ENCODE data around the gene CRYL1.

The CRYL1 gene

GRCh38 chr13:20465218-20465879 is 60.3 kb downstream of the CRYL1 start:
- Mint-ChIP-seq H3K4me3 (no peak overlapping the region), H3K9me3 (no peaks in the 10 kb centered on the region), H3K27ac (no peak overlapping the region), H3K36me3 (peaks cover 4% of the 10 kb centered on the region), H3K27me3 (no peaks in the 10 kb centered on the region), H3K4me1 (peaks cover 15% of the 10 kb centered on the region)
- CTCF ChIA-PET: no interaction called here
- DNase-seq: no peak

- CTCF ChIA-PET: no interaction called here
- Mint-ChIP-seq H3K4me3 (no peak overlapping the region), H3K9me3 (no peaks in the 10 kb centered on the region), H3K4me1 (peaks cover 18% of the 10 kb centered on the region), H3K27me3 (no peaks in the 10 kb centered on the region), H3K27ac (no peak overlapping the region), H3K36me3 (no peaks in the 10 kb centered on the region)
- DNase-seq: no peak
Measured at GRCh38 chr13:20462921-20463320, 62.7 kb downstream of the CRYL1 start.

GRCh38 chr13:20462533-20462915 is 63.1 kb downstream of the CRYL1 start:
- Mint-ChIP-seq H3K27ac (no peak overlapping the region), H3K27me3 (no peaks in the 10 kb centered on the region), H3K4me3 (no peak overlapping the region), H3K36me3 (no peaks in the 10 kb centered on the region), H3K9me3 (no peaks in the 10 kb centered on the region), H3K4me1 (peaks cover 22% of the 10 kb centered on the region)
- DNase-seq: no peak
- CTCF ChIA-PET: no interaction called here

- DNase-seq: no peak
- peaks cover 26% of the 10 kb centered on the region for H3K4me1 Mint-ChIP-seq
- H3K36me3 Mint-ChIP-seq: no peaks in the 10 kb centered on the region
- no peaks in the 10 kb centered on the region for H3K27me3 Mint-ChIP-seq
- H3K4me3 Mint-ChIP-seq: no peak overlapping the region
- H3K27ac Mint-ChIP-seq: no peak overlapping the region
- CTCF ChIA-PET: no interaction called here
- H3K9me3 Mint-ChIP-seq: no peaks in the 10 kb centered on the region
Measured at GRCh38 chr13:20461860-20462532, 63.7 kb downstream of the CRYL1 start.

GRCh38 chr13:20461481-20461859 is 64.2 kb downstream of the CRYL1 start:
- H3K27ac Mint-ChIP-seq: peak overlapping the region; percentile 56
- H3K27me3 Mint-ChIP-seq: no peaks in the 10 kb centered on the region
- no peak overlapping the region for H3K4me3 Mint-ChIP-seq
- H3K36me3 Mint-ChIP-seq: no peaks in the 10 kb centered on the region
- H3K9me3 Mint-ChIP-seq: no peaks in the 10 kb centered on the region
- no peak for DNase-seq
- CTCF ChIA-PET: no interaction called here
- peaks cover 26% of the 10 kb centered on the region for H3K4me1 Mint-ChIP-seq

- Mint-ChIP-seq H3K4me3 (no peak overlapping the region), H3K9me3 (no peaks in the 10 kb centered on the region), H3K36me3 (no peaks in the 10 kb centered on the region), H3K27me3 (no peaks in the 10 kb centered on the region), H3K27ac (no peak overlapping the region), H3K4me1 (peaks cover 26% of the 10 kb centered on the region)
- DNase-seq: no peak
- CTCF ChIA-PET: interaction anchor here (1.1 kb wide), 1 partner anchor 234 kb away, joined by 3 read pairs; no protein-coding TSS in a partner anchor
Measured at GRCh38 chr13:20460761-20461160, 64.9 kb downstream of the CRYL1 start.

GRCh38 chr13:20457670-20458069 is 68.0 kb downstream of the CRYL1 start:
- Mint-ChIP-seq H3K27ac (no peak overlapping the region), H3K4me3 (no peak overlapping the region), H3K9me3 (no peaks in the 10 kb centered on the region), H3K27me3 (no peaks in the 10 kb centered on the region), H3K36me3 (peaks cover 1% of the 10 kb centered on the region), H3K4me1 (peaks cover 23% of the 10 kb centered on the region)
- CTCF ChIA-PET: no interaction called here
- no peak for DNase-seq

- CTCF ChIA-PET: no interaction called here
- Mint-ChIP-seq H3K36me3 (peaks cover 1% of the 10 kb centered on the region), H3K27ac (no peak overlapping the region)
Measured at GRCh38 chr13:20456737-20457136, 68.9 kb downstream of the CRYL1 start.

GRCh38 chr13:20451397-20451796 is 74.3 kb downstream of the CRYL1 start:
- no peak overlapping the region for H3K4me3 Mint-ChIP-seq
- CTCF ChIA-PET: no interaction called here
- H3K9me3 Mint-ChIP-seq: peaks cover 23% of the 10 kb centered on the region
- DNase-seq: no peak
- no peak overlapping the region for H3K27ac Mint-ChIP-seq
- H3K27me3 Mint-ChIP-seq: no peaks in the 10 kb centered on the region
- peaks cover 11% of the 10 kb centered on the region for H3K36me3 Mint-ChIP-seq
- H3K4me1 Mint-ChIP-seq: peaks cover 13% of the 10 kb centered on the region

More at GRCh38 chr13:20456737-20457136, 68.9 kb downstream of the CRYL1 start:
- no peaks in the 10 kb centered on the region for H3K9me3 Mint-ChIP-seq
- H3K4me3 Mint-ChIP-seq: no peak overlapping the region
- no peak for DNase-seq
- no peaks in the 10 kb centered on the region for H3K27me3 Mint-ChIP-seq
- peaks cover 23% of the 10 kb centered on the region for H3K4me1 Mint-ChIP-seq

GRCh38 chr13:20448470-20448869 is 77.2 kb downstream of the CRYL1 start:
- no peak overlapping the region for H3K4me3 Mint-ChIP-seq
- no peak overlapping the region for H3K27ac Mint-ChIP-seq
- H3K9me3 Mint-ChIP-seq: peaks cover 30% of the 10 kb centered on the region
- no peaks in the 10 kb centered on the region for H3K27me3 Mint-ChIP-seq
- CTCF ChIA-PET: no interaction called here
- no peak for DNase-seq
- H3K36me3 Mint-ChIP-seq: peaks cover 14% of the 10 kb centered on the region
- peaks cover 13% of the 10 kb centered on the region for H3K4me1 Mint-ChIP-seq

- Mint-ChIP-seq H3K36me3 (peaks cover 14% of the 10 kb centered on the region), H3K4me1 (peaks cover 14% of the 10 kb centered on the region), H3K27me3 (no peaks in the 10 kb centered on the region), H3K9me3 (peaks cover 30% of the 10 kb centered on the region), H3K4me3 (no peak overlapping the region), H3K27ac (no peak overlapping the region)
- CTCF ChIA-PET: no interaction called here
- DNase-seq: no peak
Measured at GRCh38 chr13:20446900-20447299, 78.8 kb downstream of the CRYL1 start.

GRCh38 chr13:20446405-20446804 is 79.3 kb downstream of the CRYL1 start:
- Mint-ChIP-seq H3K4me3 (no peak overlapping the region), H3K27ac (no peak overlapping the region), H3K4me1 (peaks cover 9% of the 10 kb centered on the region), H3K36me3 (peaks cover 14% of the 10 kb centered on the region), H3K27me3 (no peaks in the 10 kb centered on the region), H3K9me3 (peaks cover 30% of the 10 kb centered on the region)
- DNase-seq: no peak
- CTCF ChIA-PET: no interaction called here

GRCh38 chr13:20442798-20443381 is 82.8 kb downstream of the CRYL1 start:
- H3K27ac Mint-ChIP-seq: peak overlapping the region; percentile 53
- CTCF ChIA-PET: no interaction called here
- no peak for DNase-seq
- peaks cover 15% of the 10 kb centered on the region for H3K9me3 Mint-ChIP-seq
- peaks cover 2% of the 10 kb centered on the region for H3K4me1 Mint-ChIP-seq
- H3K36me3 Mint-ChIP-seq: peaks cover 7% of the 10 kb centered on the region
- H3K4me3 Mint-ChIP-seq: no peak overlapping the region
- H3K27me3 Mint-ChIP-seq: peaks cover 4% of the 10 kb centered on the region

- H3K4me1 Mint-ChIP-seq: peaks cover 2% of the 10 kb centered on the region
- DNase-seq: no peak
- H3K9me3 Mint-ChIP-seq: peaks cover 10% of the 10 kb centered on the region
- H3K27me3 Mint-ChIP-seq: peaks cover 4% of the 10 kb centered on the region
- CTCF ChIA-PET: no interaction called here
- H3K4me3 Mint-ChIP-seq: no peak overlapping the region
- peaks cover 4% of the 10 kb centered on the region for H3K36me3 Mint-ChIP-seq
- peak overlapping the region; percentile 53 for H3K27ac Mint-ChIP-seq
Measured at GRCh38 chr13:20442375-20442774, 83.3 kb downstream of the CRYL1 start.

GRCh38 chr13:20441879-20442278 is 83.8 kb downstream of the CRYL1 start:
- CTCF ChIA-PET: no interaction called here
- Mint-ChIP-seq H3K27me3 (peaks cover 4% of the 10 kb centered on the region), H3K36me3 (peaks cover 4% of the 10 kb centered on the region), H3K4me3 (no peak overlapping the region), H3K27ac (no peak overlapping the region), H3K9me3 (peaks cover 7% of the 10 kb centered on the region), H3K4me1 (peaks cover 2% of the 10 kb centered on the region)
- DNase-seq: no peak
